HG03575 (cell line): ENCODE data around the gene SPA17.

Experiments used
- ATAC-seq: cut with Tn5 transposase; IDR thresholded peaks from one replicate; pipeline ENCODE4 v1.9.1; 2021; ENCODE audit not compliant: unreplicated experiment, insufficient number of reproducible peaks, low FRiP score; ENCODE audit errors: extremely low read depth

The SPA17 gene

GRCh38 chr11:124717786-124718651 is 44.3 kb downstream of the SPA17 start:
- ATAC-seq, result no peak

GRCh38 chr11:124718801-124719200 is 45.1 kb downstream of the SPA17 start:
- no peak for ATAC-seq

GRCh38 chr11:124719534-124719933 is 45.8 kb downstream of the SPA17 start:
- ATAC-seq, result no peak

GRCh38 chr11:124722176-124722575 is 48.5 kb downstream of the SPA17 start:
- ATAC-seq, result no peak

- peak; percentile 74 for ATAC-seq
Observed at GRCh38 chr11:124724979-124725718, 51.4 kb downstream of the SPA17 start.

GRCh38 chr11:124725719-124726105 is 52.0 kb downstream of the SPA17 start:
- no peak for ATAC-seq

- no peak for ATAC-seq
Observed at GRCh38 chr11:124727474-124727873, 53.8 kb downstream of the SPA17 start.

- ATAC-seq, result no peak
Observed at GRCh38 chr11:124728134-124728533, 54.4 kb downstream of the SPA17 start.

GRCh38 chr11:124729571-124729970 is 55.9 kb downstream of the SPA17 start:
- no peak for ATAC-seq

- no peak for ATAC-seq
Observed at GRCh38 chr11:124732230-124732629, 58.5 kb downstream of the SPA17 start.

GRCh38 chr11:124736736-124737135 is 63.0 kb downstream of the SPA17 start:
- no peak for ATAC-seq

- no peak for ATAC-seq
Observed at GRCh38 chr11:124737638-124738305, 64.1 kb downstream of the SPA17 start.

GRCh38 chr11:124738713-124739478 is 65.2 kb downstream of the SPA17 start:
- no peak for ATAC-seq

- peak; percentile 52 for ATAC-seq
Observed at GRCh38 chr11:124739479-124740276, 66.0 kb downstream of the SPA17 start, which contains the start of gene NRGN. Gene NRGN (plus strand): TSS chr11:124739942. CDS start chr11:124740085, 143 bp downstream.

GRCh38 chr11:124740277-124740882 is 66.7 kb downstream of the SPA17 start:
- no peak for ATAC-seq

GRCh38 chr11:124742555-124742954 is 68.9 kb downstream of the SPA17 start:
- ATAC-seq, result no peak

GRCh38 chr11:124743050-124743449 is 69.3 kb downstream of the SPA17 start:
- no peak for ATAC-seq
